ENCODE data around the gene CAPN10. TPM values are rescaled to one million over a fixed set of nuclear protein-coding genes. Genes with fewer than 3 reads are reported as not detected.

Gene CAPN10
- total RNA-seq, 1 donor from 2014 or later: 48.4 TPM

- Mint-ChIP-seq H3K27ac (no peak overlapping the region), H3K4me3 (no peak overlapping the region), H3K4me1 (peaks cover 3% of the 10 kb centered on the region), H3K9me3 (no peaks in the 10 kb centered on the region), H3K27me3 (no peaks in the 10 kb centered on the region), H3K36me3 (ENCODE audit: low read depth) (peaks cover 4% of the 10 kb centered on the region)
- DNase-seq: no peak
- intact Hi-C loops (cut with micrococcal nuclease): no loop called here
Observed at GRCh38 chr2:240602266-240603050, 15.9 kb downstream of the CAPN10 start.

DNA sequence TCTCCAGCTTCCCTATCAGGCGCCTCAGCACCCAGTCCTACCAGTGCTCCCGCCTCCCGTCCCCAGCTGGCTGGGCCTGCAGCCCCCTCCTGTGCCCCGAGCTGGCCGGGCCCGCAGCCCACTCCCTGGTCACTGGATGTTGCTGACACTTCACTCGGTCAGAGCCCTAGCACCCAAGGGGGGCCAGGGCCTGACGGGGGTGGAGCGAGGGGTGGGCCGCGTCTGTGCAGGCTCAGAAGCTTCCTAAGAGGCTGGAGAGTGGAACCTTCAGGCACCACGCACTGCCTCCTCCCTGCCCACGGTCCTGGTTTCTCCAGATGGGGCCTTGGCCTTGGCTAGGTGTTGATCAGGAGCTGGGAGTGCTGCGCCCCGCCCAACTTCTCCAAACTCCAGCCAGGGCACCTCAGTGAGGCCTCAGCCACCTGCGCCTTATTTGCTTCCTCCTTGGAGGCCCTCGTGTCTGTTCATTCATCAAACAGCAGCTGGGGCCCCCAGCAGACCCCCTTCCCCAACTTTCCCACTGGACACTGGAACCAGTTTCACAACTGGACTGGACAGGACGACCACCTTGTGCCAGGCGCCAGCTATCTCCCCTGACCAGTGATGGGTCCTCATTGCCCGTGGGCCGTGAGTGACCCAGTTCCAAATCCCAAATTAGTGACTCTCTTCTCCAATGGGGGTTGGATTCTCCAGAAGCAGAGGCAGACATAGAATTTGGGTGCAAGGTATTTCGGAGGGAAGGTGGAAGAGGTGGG lies 16.7 kb downstream of the CAPN10 start:
- Mint-ChIP-seq H3K9me3 (no peaks in the 10 kb centered on the region), H3K27me3 (no peaks in the 10 kb centered on the region), H3K27ac (no peak overlapping the region), H3K36me3 (ENCODE audit: low read depth) (peaks cover 4% of the 10 kb centered on the region), H3K4me3 (no peak overlapping the region), H3K4me1 (peaks cover 7% of the 10 kb centered on the region)
- no peak for DNase-seq
- intact Hi-C loops (cut with micrococcal nuclease): no loop called here

GRCh38 chr2:240603846-240604245 lies 17.3 kb downstream of the CAPN10 start:
- no peak overlapping the region for H3K27ac Mint-ChIP-seq
- no peak for DNase-seq
- no peaks in the 10 kb centered on the region for H3K27me3 Mint-ChIP-seq
- H3K4me3 Mint-ChIP-seq: no peak overlapping the region
- peaks cover 7% of the 10 kb centered on the region for H3K4me1 Mint-ChIP-seq
- no peaks in the 10 kb centered on the region for H3K9me3 Mint-ChIP-seq
- H3K36me3 Mint-ChIP-seq (ENCODE audit: low read depth): peaks cover 4% of the 10 kb centered on the region
- intact Hi-C loops (cut with micrococcal nuclease): no loop called here

- Mint-ChIP-seq H3K9me3 (no peaks in the 10 kb centered on the region), H3K27ac (peak overlapping the region; percentile 41), H3K36me3 (ENCODE audit: low read depth) (peaks cover 7% of the 10 kb centered on the region), H3K27me3 (no peaks in the 10 kb centered on the region), H3K4me1 (peaks cover 11% of the 10 kb centered on the region), H3K4me3 (no peak overlapping the region)
- no peak for DNase-seq
- intact Hi-C loops (cut with micrococcal nuclease): no loop called here
Observed at GRCh38 chr2:240604291-240604938, 17.9 kb downstream of the CAPN10 start.

DNA sequence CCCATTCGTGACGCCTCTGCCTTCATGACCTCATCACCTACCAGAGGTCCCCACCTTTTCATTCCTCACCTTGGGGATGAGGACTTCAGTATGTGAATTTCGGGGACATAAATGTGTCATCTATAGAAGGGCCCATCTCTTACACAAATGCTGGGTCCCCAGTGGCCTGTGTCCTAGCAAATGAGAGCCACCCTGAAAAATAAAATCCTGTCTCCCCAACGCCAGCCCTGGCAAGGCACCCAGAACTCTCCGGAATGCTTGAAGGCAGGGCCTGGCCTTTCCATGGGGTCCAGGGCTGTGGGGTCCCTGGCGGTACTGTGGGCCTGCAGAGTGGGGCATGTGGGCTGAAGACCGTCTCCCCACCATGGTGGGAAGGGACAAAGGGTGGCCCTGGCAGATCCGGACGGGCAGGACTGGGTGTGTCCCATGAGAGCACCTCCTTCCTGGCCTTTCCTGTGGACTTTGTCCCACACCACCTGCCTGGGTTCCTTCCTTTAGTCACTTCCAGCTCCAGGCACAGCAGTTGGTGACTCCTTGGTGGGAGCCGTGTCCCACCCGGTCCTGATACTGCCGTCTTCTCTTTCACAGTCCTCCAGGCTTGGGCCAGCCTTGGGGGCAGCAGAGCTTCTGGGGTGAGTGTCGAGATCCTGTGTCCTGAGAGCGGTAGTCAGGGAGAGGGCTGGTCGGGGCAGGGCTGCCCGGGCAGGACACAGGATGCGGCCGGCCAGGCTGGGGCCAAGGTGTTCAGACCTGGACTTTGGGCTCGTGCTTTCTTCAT lies 18.6 kb downstream of the CAPN10 start:
- H3K4me1 Mint-ChIP-seq: peaks cover 8% of the 10 kb centered on the region
- H3K27me3 Mint-ChIP-seq: no peaks in the 10 kb centered on the region
- H3K27ac Mint-ChIP-seq: no peak overlapping the region
- no peak for DNase-seq
- H3K9me3 Mint-ChIP-seq: no peaks in the 10 kb centered on the region
- peaks cover 6% of the 10 kb centered on the region for H3K36me3 Mint-ChIP-seq (ENCODE audit: low read depth)
- intact Hi-C loops (cut with micrococcal nuclease): no loop called here
- H3K4me3 Mint-ChIP-seq: no peak overlapping the region

DNA sequence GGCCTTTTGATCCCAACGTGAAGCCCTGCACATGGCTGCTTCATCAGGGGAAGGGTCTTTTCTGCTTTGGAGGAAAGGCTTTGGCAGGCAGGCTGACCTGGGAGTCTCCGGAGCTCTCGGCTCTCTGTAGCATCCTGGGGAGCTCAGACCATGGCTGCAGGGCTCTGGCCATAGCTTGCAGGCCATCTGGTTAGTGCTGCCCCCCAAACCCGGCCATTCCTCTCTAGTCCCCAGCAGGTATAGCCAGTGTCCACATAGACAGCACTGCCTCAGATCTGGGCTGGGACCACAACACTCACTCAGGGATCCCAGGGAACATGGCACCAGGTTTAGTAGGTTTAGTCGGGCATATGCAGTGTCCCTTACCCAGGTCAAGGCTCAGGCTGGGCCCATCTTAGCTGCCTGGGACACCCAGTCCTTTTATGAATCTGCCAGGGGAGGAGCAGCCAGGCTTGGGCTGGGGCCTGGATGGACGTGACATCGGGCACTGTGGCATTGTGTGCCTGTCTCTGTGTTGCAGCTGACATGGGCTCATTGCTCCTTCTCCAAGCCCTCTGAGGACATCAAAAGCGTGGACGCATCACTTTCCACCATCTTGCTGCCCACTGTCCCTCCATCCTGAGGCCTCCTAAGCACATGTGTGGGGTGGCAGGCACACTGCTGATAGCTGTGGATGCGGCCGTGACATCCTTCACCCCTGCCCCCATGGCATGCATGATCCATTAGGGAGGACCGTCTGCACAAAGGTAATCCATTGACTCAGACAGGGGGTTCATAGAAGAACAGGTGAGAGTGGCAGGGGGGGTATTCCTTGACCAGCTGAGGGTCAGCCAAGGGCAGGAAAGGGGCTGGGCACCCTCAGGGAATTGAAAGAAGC lies 19.6 kb downstream of the CAPN10 start:
- intact Hi-C loops (cut with micrococcal nuclease): no loop called here
- peaks cover under 1% of the 10 kb centered on the region for H3K9me3 Mint-ChIP-seq
- no peak overlapping the region for H3K27ac Mint-ChIP-seq
- no peak for DNase-seq
- no peak overlapping the region for H3K4me3 Mint-ChIP-seq
- H3K4me1 Mint-ChIP-seq: peaks cover 8% of the 10 kb centered on the region
- no peaks in the 10 kb centered on the region for H3K27me3 Mint-ChIP-seq
- peaks cover 7% of the 10 kb centered on the region for H3K36me3 Mint-ChIP-seq (ENCODE audit: low read depth)

- no peaks in the 10 kb centered on the region for H3K27me3 Mint-ChIP-seq
- H3K9me3 Mint-ChIP-seq: peaks cover 6% of the 10 kb centered on the region
- no peak overlapping the region for H3K27ac Mint-ChIP-seq
- peaks cover 23% of the 10 kb centered on the region for H3K36me3 Mint-ChIP-seq (ENCODE audit: low read depth)
- intact Hi-C loops (cut with micrococcal nuclease): no loop called here
- no peak overlapping the region for H3K4me3 Mint-ChIP-seq
- peak; percentile 75 for DNase-seq
- peaks cover 24% of the 10 kb centered on the region for H3K4me1 Mint-ChIP-seq
Observed at GRCh38 chr2:240611601-240612210, 25.2 kb downstream of the CAPN10 start.

DNA sequence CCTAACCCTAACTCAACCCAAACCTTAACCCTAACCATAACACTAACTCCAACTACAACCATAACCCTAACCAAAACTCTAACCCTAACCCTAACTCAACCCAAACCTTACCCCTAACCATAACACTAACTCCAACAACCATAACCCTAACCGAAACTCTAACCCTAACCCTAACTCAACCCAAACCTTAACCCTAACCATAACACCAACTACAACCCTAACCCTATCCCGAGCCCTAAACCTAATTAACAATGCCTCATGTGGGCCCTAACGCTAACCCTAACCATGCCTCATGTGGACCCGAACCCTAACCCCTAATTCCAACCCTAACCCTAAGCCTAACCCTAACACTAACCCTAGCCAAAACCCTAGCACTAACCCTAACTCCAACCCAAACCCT lies 27.2 kb downstream of the CAPN10 start:
- no peak overlapping the region for H3K27ac Mint-ChIP-seq
- H3K36me3 Mint-ChIP-seq (ENCODE audit: low read depth): peaks cover 35% of the 10 kb centered on the region
- H3K27me3 Mint-ChIP-seq: no peaks in the 10 kb centered on the region
- intact Hi-C loops (cut with micrococcal nuclease): loop anchor here (1.0 kb wide), 1 partner anchor 8 kb away; no protein-coding TSS in a partner anchor
- peaks cover 6% of the 10 kb centered on the region for H3K9me3 Mint-ChIP-seq
- no peak overlapping the region for H3K4me3 Mint-ChIP-seq
- no peak for DNase-seq
- peaks cover 19% of the 10 kb centered on the region for H3K4me1 Mint-ChIP-seq

DNA sequence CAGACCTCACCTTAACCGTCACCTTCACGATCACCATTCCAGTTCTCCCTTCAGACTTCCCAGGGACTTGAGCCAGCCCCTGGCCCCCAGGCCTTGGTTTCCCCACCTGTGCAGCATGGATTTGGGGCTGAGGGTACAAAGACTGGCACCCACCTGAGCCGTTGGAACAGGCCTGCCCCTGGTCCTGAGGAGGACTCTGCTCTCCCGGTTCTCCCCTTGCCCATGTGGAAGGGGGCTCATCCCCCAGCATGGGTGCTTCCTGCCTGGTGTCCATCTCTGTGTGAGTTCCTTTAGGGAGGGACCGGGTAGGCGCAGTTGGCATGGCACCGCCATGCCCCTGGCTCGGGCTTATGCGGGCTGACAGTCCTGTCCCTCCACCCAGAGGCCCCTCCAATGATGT lies 27.9 kb downstream of the CAPN10 start:
- Mint-ChIP-seq H3K4me3 (no peak overlapping the region), H3K4me1 (peaks cover 19% of the 10 kb centered on the region), H3K36me3 (ENCODE audit: low read depth) (peaks cover 36% of the 10 kb centered on the region), H3K27me3 (no peaks in the 10 kb centered on the region), H3K27ac (no peak overlapping the region), H3K9me3 (peaks cover 6% of the 10 kb centered on the region)
- intact Hi-C loops (cut with micrococcal nuclease): no loop called here
- DNase-seq: no peak

GRCh38 chr2:240615396-240615795 lies 28.9 kb downstream of the CAPN10 start:
- H3K36me3 Mint-ChIP-seq (ENCODE audit: low read depth): peaks cover 39% of the 10 kb centered on the region
- peaks cover 24% of the 10 kb centered on the region for H3K4me1 Mint-ChIP-seq
- no peak for DNase-seq
- no peaks in the 10 kb centered on the region for H3K27me3 Mint-ChIP-seq
- H3K9me3 Mint-ChIP-seq: peaks cover 6% of the 10 kb centered on the region
- no peak overlapping the region for H3K27ac Mint-ChIP-seq
- no peak overlapping the region for H3K4me3 Mint-ChIP-seq
- intact Hi-C loops (cut with micrococcal nuclease): no loop called here

GRCh38 chr2:240615820-240616547 lies 29.4 kb downstream of the CAPN10 start:
- no peak overlapping the region for H3K27ac Mint-ChIP-seq
- H3K4me1 Mint-ChIP-seq: peaks cover 28% of the 10 kb centered on the region

More at GRCh38 chr2:240615820-240616547, 29.4 kb downstream of the CAPN10 start:
- H3K27me3 Mint-ChIP-seq: no peaks in the 10 kb centered on the region
- no peak overlapping the region for H3K4me3 Mint-ChIP-seq
- peaks cover 41% of the 10 kb centered on the region for H3K36me3 Mint-ChIP-seq (ENCODE audit: low read depth)
- peaks cover 6% of the 10 kb centered on the region for H3K9me3 Mint-ChIP-seq
- intact Hi-C loops (cut with micrococcal nuclease): no loop called here
- no peak for DNase-seq
